22Rv1 (cell line): Measurements from ENCODE around the gene CDHR3.

Source experiments
- CTCF ChIP-seq: fragments of 450-650 bp; IDR thresholded peaks from 2 replicates; pipeline ENCODE4 v1.5.1; 2017; ENCODE audit warnings: mild to moderate bottlenecking
- ZFX ChIP-seq: fragments of 450-650 bp; IDR thresholded peaks from 2 replicates; pipeline ENCODE4 v1.6.1; 2017; ENCODE audit warnings: antibody characterized with exemption, borderline replicate concordance

GRCh38 chr7:106054971-106055532 is 92.0 kb downstream of the CDHR3 start:
- no peak for TF ChIP-seq CTCF
- TF ChIP-seq ZFX = no peak
